HEK293 (cell line): ENCODE results near the gene ADK.

Experiments
- BCL11B ChIP-seq: fragments of 450-650 bp; formaldehyde crosslinking; IDR thresholded peaks from 2 replicates; pipeline ENCODE4 v1.5.1; 2016; ENCODE audit warnings: low read depth, missing biosample characterization, missing genetic modification characterization
- MZF1 ChIP-seq: fragments of 450-650 bp; formaldehyde crosslinking; IDR thresholded peaks from 2 replicates; pipeline ENCODE4 v1.5.1; 2017; ENCODE audit warnings: missing biosample characterization, missing genetic modification characterization, borderline replicate concordance
- YY2 ChIP-seq: fragments of 450-650 bp; formaldehyde crosslinking; IDR thresholded peaks from 2 replicates; pipeline ENCODE4 v1.5.1; 2016; ENCODE audit warnings: missing biosample characterization, missing genetic modification characterization
- ZBTB1 ChIP-seq: fragments of 450-650 bp; formaldehyde crosslinking; IDR thresholded peaks from 2 replicates; pipeline ENCODE4 v1.5.1; 2016; ENCODE audit warnings: missing biosample characterization, missing genetic modification characterization
- ZNF138 ChIP-seq: fragments of 450-650 bp; formaldehyde crosslinking; IDR thresholded peaks from 2 replicates; pipeline ENCODE4 v1.5.1; 2016; ENCODE audit warnings: missing biosample characterization, missing genetic modification characterization, borderline replicate concordance
- ZNF311 ChIP-seq: fragments of 450-650 bp; formaldehyde crosslinking; IDR thresholded peaks from 2 replicates; pipeline ENCODE4 v1.5.1; 2017; ENCODE audit warnings: missing biosample characterization, missing genetic modification characterization, borderline replicate concordance
- ZNF391 ChIP-seq: fragments of 450-650 bp; formaldehyde crosslinking; IDR thresholded peaks from 2 replicates; pipeline ENCODE4 v1.5.1; 2016; ENCODE audit warnings: low read depth, missing biosample characterization, missing genetic modification characterization, borderline replicate concordance
- ZNF510 ChIP-seq: fragments of 450-650 bp; formaldehyde crosslinking; IDR thresholded peaks from 2 replicates; pipeline ENCODE4 v1.5.1; 2018; ENCODE audit warnings: mild to moderate bottlenecking, missing genetic modification characterization, missing biosample characterization; ENCODE audit not compliant: insufficient replicate concordance
- ZNF747 ChIP-seq: fragments of 450-650 bp; formaldehyde crosslinking; IDR thresholded peaks from 2 replicates; pipeline ENCODE4 v1.5.1; 2016; ENCODE audit warnings: missing biosample characterization, missing genetic modification characterization
- TF ChIP-seq, protein P1 (sequence below): fragments of 450-650 bp; formaldehyde crosslinking; IDR thresholded peaks from 2 replicates; pipeline ENCODE4 v1.5.1; 2016; ENCODE audit warnings: missing biosample characterization, missing genetic modification characterization
- TF ChIP-seq, protein P2 (sequence below): fragments of 450-650 bp; formaldehyde crosslinking; IDR thresholded peaks from 2 replicates; pipeline ENCODE4 v1.5.1; 2016; ENCODE audit warnings: missing biosample characterization, missing genetic modification characterization
- TF ChIP-seq, protein P3 (sequence below): fragments of 450-650 bp; formaldehyde crosslinking; IDR thresholded peaks from 2 replicates; pipeline ENCODE4 v1.5.1; 2017; ENCODE audit warnings: missing biosample characterization, missing genetic modification characterization
- TF ChIP-seq, protein P4 (sequence below): fragments of 450-650 bp; formaldehyde crosslinking; IDR thresholded peaks from 2 replicates; pipeline ENCODE4 v1.5.1; 2016; ENCODE audit warnings: missing biosample characterization, missing genetic modification characterization

DNA sequence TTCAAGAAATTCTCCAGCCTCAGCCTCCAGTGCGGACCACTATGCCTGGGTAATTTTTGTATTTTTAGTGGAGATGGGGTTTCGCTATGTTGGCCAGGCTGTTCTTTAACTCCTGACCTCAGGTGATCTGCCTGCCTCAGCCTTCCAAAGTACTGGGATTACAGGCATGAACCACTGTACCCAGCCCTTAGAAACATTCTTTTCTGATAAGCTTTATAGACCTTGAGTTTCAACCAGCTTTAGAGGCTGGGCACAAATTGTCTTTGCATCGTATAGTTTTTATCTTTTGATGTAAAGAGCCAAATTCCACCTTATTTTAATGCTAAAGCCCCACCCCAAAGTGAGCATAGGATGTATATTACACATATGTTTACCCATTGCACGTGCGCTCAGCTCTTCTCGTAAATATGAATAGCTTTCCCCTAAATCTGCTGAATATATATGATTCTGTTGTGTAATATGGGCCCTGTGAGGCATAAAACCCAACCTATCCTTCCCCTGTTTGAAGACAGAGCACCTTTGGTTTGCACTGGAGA, 124.8 kb downstream of the ADK start:
- TF ChIP-seq, protein P1, sequence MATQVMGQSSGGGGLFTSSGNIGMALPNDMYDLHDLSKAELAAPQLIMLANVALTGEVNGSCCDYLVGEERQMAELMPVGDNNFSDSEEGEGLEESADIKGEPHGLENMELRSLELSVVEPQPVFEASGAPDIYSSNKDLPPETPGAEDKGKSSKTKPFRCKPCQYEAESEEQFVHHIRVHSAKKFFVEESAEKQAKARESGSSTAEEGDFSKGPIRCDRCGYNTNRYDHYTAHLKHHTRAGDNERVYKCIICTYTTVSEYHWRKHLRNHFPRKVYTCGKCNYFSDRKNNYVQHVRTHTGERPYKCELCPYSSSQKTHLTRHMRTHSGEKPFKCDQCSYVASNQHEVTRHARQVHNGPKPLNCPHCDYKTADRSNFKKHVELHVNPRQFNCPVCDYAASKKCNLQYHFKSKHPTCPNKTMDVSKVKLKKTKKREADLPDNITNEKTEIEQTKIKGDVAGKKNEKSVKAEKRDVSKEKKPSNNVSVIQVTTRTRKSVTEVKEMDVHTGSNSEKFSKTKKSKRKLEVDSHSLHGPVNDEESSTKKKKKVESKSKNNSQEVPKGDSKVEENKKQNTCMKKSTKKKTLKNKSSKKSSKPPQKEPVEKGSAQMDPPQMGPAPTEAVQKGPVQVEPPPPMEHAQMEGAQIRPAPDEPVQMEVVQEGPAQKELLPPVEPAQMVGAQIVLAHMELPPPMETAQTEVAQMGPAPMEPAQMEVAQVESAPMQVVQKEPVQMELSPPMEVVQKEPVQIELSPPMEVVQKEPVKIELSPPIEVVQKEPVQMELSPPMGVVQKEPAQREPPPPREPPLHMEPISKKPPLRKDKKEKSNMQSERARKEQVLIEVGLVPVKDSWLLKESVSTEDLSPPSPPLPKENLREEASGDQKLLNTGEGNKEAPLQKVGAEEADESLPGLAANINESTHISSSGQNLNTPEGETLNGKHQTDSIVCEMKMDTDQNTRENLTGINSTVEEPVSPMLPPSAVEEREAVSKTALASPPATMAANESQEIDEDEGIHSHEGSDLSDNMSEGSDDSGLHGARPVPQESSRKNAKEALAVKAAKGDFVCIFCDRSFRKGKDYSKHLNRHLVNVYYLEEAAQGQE (tag by site-specific recombination): no peak
- TF ChIP-seq, protein P2, sequence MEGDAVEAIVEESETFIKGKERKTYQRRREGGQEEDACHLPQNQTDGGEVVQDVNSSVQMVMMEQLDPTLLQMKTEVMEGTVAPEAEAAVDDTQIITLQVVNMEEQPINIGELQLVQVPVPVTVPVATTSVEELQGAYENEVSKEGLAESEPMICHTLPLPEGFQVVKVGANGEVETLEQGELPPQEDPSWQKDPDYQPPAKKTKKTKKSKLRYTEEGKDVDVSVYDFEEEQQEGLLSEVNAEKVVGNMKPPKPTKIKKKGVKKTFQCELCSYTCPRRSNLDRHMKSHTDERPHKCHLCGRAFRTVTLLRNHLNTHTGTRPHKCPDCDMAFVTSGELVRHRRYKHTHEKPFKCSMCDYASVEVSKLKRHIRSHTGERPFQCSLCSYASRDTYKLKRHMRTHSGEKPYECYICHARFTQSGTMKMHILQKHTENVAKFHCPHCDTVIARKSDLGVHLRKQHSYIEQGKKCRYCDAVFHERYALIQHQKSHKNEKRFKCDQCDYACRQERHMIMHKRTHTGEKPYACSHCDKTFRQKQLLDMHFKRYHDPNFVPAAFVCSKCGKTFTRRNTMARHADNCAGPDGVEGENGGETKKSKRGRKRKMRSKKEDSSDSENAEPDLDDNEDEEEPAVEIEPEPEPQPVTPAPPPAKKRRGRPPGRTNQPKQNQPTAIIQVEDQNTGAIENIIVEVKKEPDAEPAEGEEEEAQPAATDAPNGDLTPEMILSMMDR: no peak
- TF ChIP-seq ZNF311: no peak
- no peak for TF ChIP-seq ZNF747
- TF ChIP-seq, protein P3, sequence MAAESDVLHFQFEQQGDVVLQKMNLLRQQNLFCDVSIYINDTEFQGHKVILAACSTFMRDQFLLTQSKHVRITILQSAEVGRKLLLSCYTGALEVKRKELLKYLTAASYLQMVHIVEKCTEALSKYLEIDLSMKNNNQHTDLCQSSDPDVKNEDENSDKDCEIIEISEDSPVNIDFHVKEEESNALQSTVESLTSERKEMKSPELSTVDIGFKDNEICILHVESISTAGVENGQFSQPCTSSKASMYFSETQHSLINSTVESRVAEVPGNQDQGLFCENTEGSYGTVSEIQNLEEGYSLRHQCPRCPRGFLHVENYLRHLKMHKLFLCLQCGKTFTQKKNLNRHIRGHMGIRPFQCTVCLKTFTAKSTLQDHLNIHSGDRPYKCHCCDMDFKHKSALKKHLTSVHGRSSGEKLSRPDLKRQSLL (tag by site-specific recombination): no peak
- no peak for TF ChIP-seq BCL11B (tag by site-specific recombination)
- TF ChIP-seq ZNF391: no peak
- TF ChIP-seq, protein P4, sequence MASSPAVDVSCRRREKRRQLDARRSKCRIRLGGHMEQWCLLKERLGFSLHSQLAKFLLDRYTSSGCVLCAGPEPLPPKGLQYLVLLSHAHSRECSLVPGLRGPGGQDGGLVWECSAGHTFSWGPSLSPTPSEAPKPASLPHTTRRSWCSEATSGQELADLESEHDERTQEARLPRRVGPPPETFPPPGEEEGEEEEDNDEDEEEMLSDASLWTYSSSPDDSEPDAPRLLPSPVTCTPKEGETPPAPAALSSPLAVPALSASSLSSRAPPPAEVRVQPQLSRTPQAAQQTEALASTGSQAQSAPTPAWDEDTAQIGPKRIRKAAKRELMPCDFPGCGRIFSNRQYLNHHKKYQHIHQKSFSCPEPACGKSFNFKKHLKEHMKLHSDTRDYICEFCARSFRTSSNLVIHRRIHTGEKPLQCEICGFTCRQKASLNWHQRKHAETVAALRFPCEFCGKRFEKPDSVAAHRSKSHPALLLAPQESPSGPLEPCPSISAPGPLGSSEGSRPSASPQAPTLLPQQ (tag by site-specific recombination): no peak
- TF ChIP-seq MZF1: no peak
- no peak for TF ChIP-seq YY2 (tag by site-specific recombination)
- no peak for TF ChIP-seq ZNF138 (tag by site-specific recombination)
- TF ChIP-seq ZBTB1 (tag by site-specific recombination): no peak
- no peak for TF ChIP-seq ZNF510 (tag by site-specific recombination)
